Dermis blood vessel endothelial cell (primary cell): Measurements from ENCODE around the gene NOTCH3. TPM values are rescaled to one million over a fixed set of nuclear protein-coding genes. Genes with fewer than 3 reads are reported as not detected.

ENCODE experiments used
- DNase-seq: peaks from one replicate; pipeline ENCODE4 v3.0.0; 2010
- total RNA-seq: library from RNA; depleted of rRNA; stranded (reverse); fragments of >200 nt; gene quantifications from 2 replicates; pipeline ENCODE4 v1.2.3, GENCODE V29; 2014

The NOTCH3 gene
- total RNA-seq, 1 donor from 2014 or later = 2.0 TPM

GRCh38 chr19:15195371-15196334, 5.1 kb downstream of the NOTCH3 start:
- no peak for DNase-seq

- no peak for DNase-seq
Observed at GRCh38 chr19:15194938-15195337, 5.9 kb downstream of the NOTCH3 start.

- DNase-seq = no peak
Observed at GRCh38 chr19:15191982-15192381, 8.8 kb downstream of the NOTCH3 start.

GRCh38 chr19:15191514-15191913, 9.3 kb downstream of the NOTCH3 start:
- DNase-seq = no peak

GRCh38 chr19:15188851-15189250, 11.9 kb downstream of the NOTCH3 start:
- DNase-seq = no peak

GRCh38 chr19:15187026-15188007, 13.5 kb downstream of the NOTCH3 start:
- no peak for DNase-seq

GRCh38 chr19:15185188-15185587, 15.6 kb downstream of the NOTCH3 start:
- DNase-seq = no peak

- DNase-seq = no peak
Observed at GRCh38 chr19:15184776-15185175, 16.0 kb downstream of the NOTCH3 start.

GRCh38 chr19:15181394-15181793, 19.4 kb downstream of the NOTCH3 start:
- no peak for DNase-seq

- DNase-seq = no peak
Observed at GRCh38 chr19:15180451-15181390, 20.1 kb downstream of the NOTCH3 start.

GRCh38 chr19:15178629-15179308, 22.0 kb downstream of the NOTCH3 start:
- DNase-seq = no peak

- peak; percentile 87 for DNase-seq
Observed at GRCh38 chr19:15177269-15178116, 23.3 kb downstream of the NOTCH3 start.

GRCh38 chr19:15175609-15176008, 25.2 kb downstream of the NOTCH3 start:
- no peak for DNase-seq

GRCh38 chr19:15173746-15174404, 26.9 kb downstream of the NOTCH3 start:
- peak; percentile 41 for DNase-seq

- DNase-seq = no peak
Observed at GRCh38 chr19:15170345-15170744, 30.4 kb downstream of the NOTCH3 start.

GRCh38 chr19:15169541-15170285, 31.1 kb downstream of the NOTCH3 start:
- no peak for DNase-seq

GRCh38 chr19:15166700-15167099, 34.1 kb downstream of the NOTCH3 start:
- no peak for DNase-seq

GRCh38 chr19:15161028-15161984, 39.5 kb downstream of the NOTCH3 start:
- peak; percentile 75 for DNase-seq
